GM12891 (cell line): ENCODE results near the gene ZNF469.

Experiments used
- PAX5 ChIP-seq: IDR thresholded peaks from 2 replicates; pipeline ENCODE4 v1.6.1; 2011; ENCODE audit warnings: low read length, moderate library complexity, mild to moderate bottlenecking; ENCODE audit not compliant: insufficient read depth, severe bottlenecking
- POLR2A ChIP-seq: IDR thresholded peaks from 2 replicates; pipeline ENCODE4 v1.6.1; 2011; ENCODE audit warnings: low read depth, low read length, control low read depth
- POLR2AphosphoS5 ChIP-seq: IDR thresholded peaks from 2 replicates; pipeline ENCODE4 v1.6.1; 2011; ENCODE audit warnings: low read depth, low read length, control low read depth
- TAF1 ChIP-seq: IDR thresholded peaks from 2 replicates; pipeline ENCODE4 v1.6.1; 2011; ENCODE audit warnings: low read depth, low read length, control low read depth

GRCh38 chr16:88409296-88410065, 26.7 kb downstream of the ZNF469 start:
- TF ChIP-seq POLR2A (no peak), POLR2AphosphoS5 (no peak), TAF1 (no peak), PAX5 (no peak)
